H9 (cell line): ENCODE data around the gene DNMT3B. TPM values are rescaled to one million over a fixed set of nuclear protein-coding genes. Genes with fewer than 3 reads are reported as not detected.

Experiments used
- DNase-seq: peaks from one replicate; pipeline ENCODE4 v3.0.0-alpha.2; 2017
- H2AFZ ChIP-seq: one replicate; pipeline ENCODE4 v1.6.1; 2013; ENCODE audit warnings: mild to moderate bottlenecking, low read length, control low read depth, moderate library complexity
- H2AK5ac ChIP-seq: 2 replicates; pipeline ENCODE4 v1.6.1; 2013; ENCODE audit warnings: low read length, control low read depth, mixed read lengths; ENCODE audit not compliant: insufficient read length
- H2BK120ac ChIP-seq: one replicate; pipeline ENCODE4 v1.6.1; 2013; ENCODE audit warnings: low read depth, mild to moderate bottlenecking, low read length, control low read depth, inconsistent platforms; ENCODE audit not compliant: poor library complexity, severe bottlenecking
- H2BK12ac ChIP-seq: 2 replicates; pipeline ENCODE4 v1.6.1; 2013; ENCODE audit warnings: low read length, control low read depth, mixed read lengths, low read depth; ENCODE audit not compliant: insufficient read length
- H2BK15ac ChIP-seq: 2 replicates; pipeline ENCODE4 v1.6.1; 2013; ENCODE audit warnings: low read depth, low read length, control low read depth
- H2BK20ac ChIP-seq: one replicate; pipeline ENCODE4 v1.6.1; 2013; ENCODE audit warnings: low read depth, mild to moderate bottlenecking, low read length, control low read depth, inconsistent platforms; ENCODE audit not compliant: poor library complexity, severe bottlenecking
- H2BK5ac ChIP-seq: 2 replicates; pipeline ENCODE4 v1.6.1; 2013; ENCODE audit warnings: low read length, control low read depth, mixed read lengths; ENCODE audit not compliant: insufficient read length
- H3K14ac ChIP-seq: 2 replicates; pipeline ENCODE4 v1.6.1; 2013; ENCODE audit warnings: low read length, control low read depth; ENCODE audit not compliant: insufficient read depth
- H3K18ac ChIP-seq: 2 replicates; pipeline ENCODE4 v1.6.1; 2013; ENCODE audit warnings: low read depth, mild to moderate bottlenecking, mixed read lengths, low read length, control low read depth; ENCODE audit not compliant: insufficient read length
- H3K23ac ChIP-seq: 2 replicates; pipeline ENCODE4 v1.6.1; 2013; ENCODE audit warnings: low read length, control low read depth, mixed read lengths, low read depth; ENCODE audit not compliant: insufficient read length
- H3K23me2 ChIP-seq: 2 replicates; pipeline ENCODE4 v1.6.1; 2013; ENCODE audit warnings: low read depth, mild to moderate bottlenecking, mixed read lengths, low read length, control low read depth; ENCODE audit not compliant: insufficient read length, poor library complexity, severe bottlenecking
- H3K27ac ChIP-seq: 2 replicates; pipeline ENCODE4 v1.5.1; 2013; ENCODE audit warnings: low read length, control low read depth, mixed read lengths, low read depth; ENCODE audit not compliant: insufficient read length
- H3K27me3 ChIP-seq: 2 replicates; pipeline ENCODE4 v1.6.1; 2013; ENCODE audit warnings: low read length, control low read depth, inconsistent platforms; ENCODE audit not compliant: insufficient read depth
- H3K4ac ChIP-seq: 2 replicates; pipeline ENCODE4 v1.6.1; 2013; ENCODE audit warnings: low read depth, mild to moderate bottlenecking, control low read depth, inconsistent platforms, low read length, moderate library complexity
- H3K4me1 ChIP-seq: 2 replicates; pipeline ENCODE4 v1.6.1; 2013; ENCODE audit warnings: low read length, control low read depth, inconsistent platforms; ENCODE audit not compliant: insufficient read depth
- H3K4me2 ChIP-seq: 2 replicates; pipeline ENCODE4 v1.6.1; 2013; ENCODE audit warnings: low read length, control low read depth, mixed read lengths; ENCODE audit not compliant: insufficient read length, insufficient read depth
- H3K56ac ChIP-seq: 2 replicates; pipeline ENCODE4 v1.6.1; 2013; ENCODE audit warnings: low read depth, mild to moderate bottlenecking, mixed read lengths, low read length, control low read depth; ENCODE audit not compliant: insufficient read length
- H3K79me1 ChIP-seq: 2 replicates; pipeline ENCODE4 v1.6.1; 2013; ENCODE audit warnings: low read depth, mild to moderate bottlenecking, moderate library complexity, low read length, control low read depth, inconsistent platforms; ENCODE audit not compliant: insufficient read depth, poor library complexity, severe bottlenecking
- H3K79me2 ChIP-seq: 2 replicates; pipeline ENCODE4 v1.6.1; 2013; ENCODE audit warnings: low read length, control low read depth, inconsistent platforms; ENCODE audit not compliant: insufficient read depth
- H3K9ac ChIP-seq: 2 replicates; pipeline ENCODE4 v1.6.1; 2013; ENCODE audit warnings: low read length, control low read depth, mixed read lengths; ENCODE audit not compliant: insufficient read length; ENCODE audit errors: extremely low read depth
- H3K9me3 ChIP-seq: one replicate; pipeline ENCODE4 v1.6.1; 2013; ENCODE audit warnings: low read depth, low read length, inconsistent platforms; ENCODE audit not compliant: control insufficient read depth
- H3T11ph ChIP-seq: one replicate; pipeline ENCODE4 v1.6.1; 2013; ENCODE audit warnings: mild to moderate bottlenecking, low read length, control low read depth, inconsistent platforms
- H4K20me1 ChIP-seq: one replicate; pipeline ENCODE4 v1.6.1; 2013; ENCODE audit not compliant: control insufficient read depth, insufficient read length, insufficient read depth
- H4K5ac ChIP-seq: 2 replicates; pipeline ENCODE4 v1.6.1; 2013; ENCODE audit warnings: low read depth, mild to moderate bottlenecking, mixed read lengths, low read length, control low read depth; ENCODE audit not compliant: insufficient read length
- H4K8ac ChIP-seq: replicated peaks from 2 replicates; pipeline ENCODE4 v1.6.1; 2013; ENCODE audit warnings: low read length, control low read depth, mixed read lengths, low read depth; ENCODE audit not compliant: insufficient read length
- H4K91ac ChIP-seq: 2 replicates; pipeline ENCODE4 v1.6.1; 2013; ENCODE audit warnings: low read depth, mild to moderate bottlenecking, moderate library complexity, mixed read lengths, low read length, control low read depth; ENCODE audit not compliant: insufficient read length
- H3K27ac Mint-ChIP-seq, 3 experiments: 2 replicates in 2 of 3; 3 replicates in 1 of 3; pipeline ENCODE4 v1.8.0; 2020 to 2021; ENCODE audit warnings: mixed read lengths in 3 of 3, mild to moderate bottlenecking in 1 of 3, moderate library complexity in 1 of 3
- H3K27me3 Mint-ChIP-seq: 2 replicates; pipeline ENCODE4 v1.8.0; 2021; ENCODE audit warnings: low read depth, mild to moderate bottlenecking, moderate library complexity, mixed read lengths
- H3K36me3 Mint-ChIP-seq, 3 experiments: 2 replicates in 2 of 3; 3 replicates in 1 of 3; pipeline ENCODE4 v1.8.0; 2020 to 2021; ENCODE audit warnings: low read depth in 3 of 3, mixed read lengths in 3 of 3; ENCODE audit not compliant: insufficient read depth in 1 of 3
- H3K4me1 Mint-ChIP-seq, 2 experiments: 2 replicates each; pipeline ENCODE4 v1.8.0; 2020; ENCODE audit warnings: mixed read lengths in 2 of 2
- H3K4me3 Mint-ChIP-seq, 2 experiments: 2 replicates in 1 of 2; 3 replicates in 1 of 2; pipeline ENCODE4 v1.8.0; 2020 to 2021; ENCODE audit warnings: mild to moderate bottlenecking in 2 of 2, mixed read lengths in 2 of 2, moderate library complexity in 1 of 2
- H3K9me3 Mint-ChIP-seq, 2 experiments: 2 replicates in 1 of 2; 3 replicates in 1 of 2; pipeline ENCODE4 v1.8.0; 2020; ENCODE audit warnings: mild to moderate bottlenecking in 2 of 2, mixed read lengths in 2 of 2, moderate library complexity in 1 of 2
- WGBS: extraction: QIAGEN DNeasy Blood & Tissue Kit; methylation state at CpG from one replicate; pipeline ENCODE4 v1.1.7; 2013; ENCODE audit warnings: missing lambda C conversion rate, low lambda C conversion rate, mixed read lengths; ENCODE audit not compliant: insufficient read length; ENCODE audit errors: extremely low coverage; 5-methylcytosine and 5-hydroxymethylcytosine counted together
- total RNA-seq: library from RNA; stranded (reverse); gene quantifications from 2 replicates; pipeline ENCODE4 v1.2.1, GENCODE V29; 2021
- TF ChIP-seq, protein P1 (sequence below): fragments of 200-600 bp; sonication (generic); conservative IDR thresholded peaks from 3 replicates; pipeline ENCODE4 v1.8.0; 2021; ENCODE audit warnings: antibody characterized with exemption, mild to moderate bottlenecking

DNMT3B gene
- total RNA-seq, 1 experiment from 2014 or later: 980 TPM

DNA sequence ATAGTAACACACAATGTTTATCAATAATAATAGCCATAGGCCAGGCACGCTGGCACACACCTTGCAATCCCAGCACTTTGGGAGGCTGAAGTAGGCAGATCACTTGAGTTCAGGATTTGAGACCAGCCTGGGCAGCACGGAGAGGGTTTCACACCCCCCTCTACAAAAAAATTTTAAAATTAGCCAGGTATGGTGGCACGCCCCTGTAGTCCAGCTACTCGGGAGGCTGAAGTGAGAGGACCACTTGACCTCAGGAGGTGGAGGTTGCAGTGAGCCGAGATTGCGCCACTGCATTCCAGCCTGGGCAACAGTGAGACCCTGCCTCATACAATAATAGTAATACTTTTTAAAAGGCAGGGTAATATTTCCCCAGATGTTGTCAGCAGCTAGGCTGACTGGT is 49.7 kb downstream of the DNMT3B start:
- no peak overlapping the region for H4K5ac ChIP-seq
- H3K27ac Mint-ChIP-seq: no peak overlapping the region; a peak in 1 of 7 replicates
- no peaks in the 10 kb centered on the region for H3K27me3 ChIP-seq
- H3K23ac ChIP-seq: no peak overlapping the region
- no peaks in the 10 kb centered on the region; a peak in 1 of 5 replicates for H3K9me3 Mint-ChIP-seq
- no peak overlapping the region for H3K56ac ChIP-seq
- H3K18ac ChIP-seq: no peak overlapping the region
- no peak overlapping the region for H3K9ac ChIP-seq
- no peak overlapping the region for H4K91ac ChIP-seq
- no peak for DNase-seq
- H3K27me3 Mint-ChIP-seq: peaks cover 10% of the 10 kb centered on the region; the same call in 1 of the 2 replicates
- WGBS: no CpG with 5 or more reads among the region's 6 CpGs
- peaks cover 2% of the 10 kb centered on the region for H4K20me1 ChIP-seq
- H4K8ac ChIP-seq: no peak overlapping the region
- H2BK120ac ChIP-seq: no peak overlapping the region
- no peak overlapping the region for H3K4me3 Mint-ChIP-seq
- no peaks in the 10 kb centered on the region for H3K79me1 ChIP-seq
- no peak overlapping the region for H3K4me2 ChIP-seq
- H3K14ac ChIP-seq: no peak overlapping the region
- H3K4ac ChIP-seq: no peak overlapping the region
- H2BK20ac ChIP-seq: no peak overlapping the region
- H2BK12ac ChIP-seq: no peak overlapping the region
- H2BK15ac ChIP-seq: no peak overlapping the region
- H3K9me3 ChIP-seq: no peaks in the 10 kb centered on the region
- peaks cover 24 to 44% (median 28%) of the 10 kb centered on the region in 3 experiments; a peak in 6 of 7 replicates for H3K36me3 Mint-ChIP-seq
- no peaks in the 10 kb centered on the region for H3K79me2 ChIP-seq
- H3T11ph ChIP-seq: no peak overlapping the region
- H2BK5ac ChIP-seq: no peak overlapping the region
- H3K23me2 ChIP-seq: no peaks in the 10 kb centered on the region
- TF ChIP-seq, protein P1, sequence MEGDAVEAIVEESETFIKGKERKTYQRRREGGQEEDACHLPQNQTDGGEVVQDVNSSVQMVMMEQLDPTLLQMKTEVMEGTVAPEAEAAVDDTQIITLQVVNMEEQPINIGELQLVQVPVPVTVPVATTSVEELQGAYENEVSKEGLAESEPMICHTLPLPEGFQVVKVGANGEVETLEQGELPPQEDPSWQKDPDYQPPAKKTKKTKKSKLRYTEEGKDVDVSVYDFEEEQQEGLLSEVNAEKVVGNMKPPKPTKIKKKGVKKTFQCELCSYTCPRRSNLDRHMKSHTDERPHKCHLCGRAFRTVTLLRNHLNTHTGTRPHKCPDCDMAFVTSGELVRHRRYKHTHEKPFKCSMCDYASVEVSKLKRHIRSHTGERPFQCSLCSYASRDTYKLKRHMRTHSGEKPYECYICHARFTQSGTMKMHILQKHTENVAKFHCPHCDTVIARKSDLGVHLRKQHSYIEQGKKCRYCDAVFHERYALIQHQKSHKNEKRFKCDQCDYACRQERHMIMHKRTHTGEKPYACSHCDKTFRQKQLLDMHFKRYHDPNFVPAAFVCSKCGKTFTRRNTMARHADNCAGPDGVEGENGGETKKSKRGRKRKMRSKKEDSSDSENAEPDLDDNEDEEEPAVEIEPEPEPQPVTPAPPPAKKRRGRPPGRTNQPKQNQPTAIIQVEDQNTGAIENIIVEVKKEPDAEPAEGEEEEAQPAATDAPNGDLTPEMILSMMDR: no peak
- H2AFZ ChIP-seq: no peak overlapping the region
- H3K27ac ChIP-seq: no peak overlapping the region
- peaks cover 15 to 16% of the 10 kb centered on the region in 2 experiments for H3K4me1 Mint-ChIP-seq
- H3K4me1 ChIP-seq: peaks cover 4% of the 10 kb centered on the region; the same call in 1 of the 2 replicates
- H2AK5ac ChIP-seq: no peak overlapping the region
